HCT116 (cell line): ENCODE data around the gene SEMA5A. TPM values are rescaled to one million over a fixed set of nuclear protein-coding genes. Genes with fewer than 3 reads are reported as not detected.

Source experiments
- ATAC-seq: fragments of 200-7000 bp; cut with Tn5 transposase; 2 replicates; pipeline ENCODE4 v1.9.1; 2020; ENCODE audit warnings: mild to moderate bottlenecking, moderate library complexity
- BruUV-seq: library from RNA; stranded (reverse); fragments of 400-500 nt; replicated peaks from 2 replicates; lab custom pipeline; 2021; lab: Mats Ljungman, UMichigan
- CTCF ChIA-PET: fragments of 300-600 bp; sonication (Branson Sonifier 250); formaldehyde crosslinking; loops from one replicate; lab custom pipeline; 2021; ENCODE audit warnings: antibody characterized with exemption; lab: Charles Lee
- POLR2A ChIA-PET: fragments of 300-600, 350-600 bp; sonication (Branson Sonifier 250); formaldehyde crosslinking; loops from one replicate; lab custom pipeline; 2021; ENCODE audit warnings: antibody characterized with exemption; lab: Charles Lee
- RAD21 ChIA-PET, 2 experiments: fragments of 300-600 bp; sonication (Branson Sonifier 250); formaldehyde crosslinking; loops; one replicate each; lab custom pipeline; 2023; ENCODE audit warnings: low total read pairs in 2 of 2; ENCODE audit not compliant: uncharacterized antibody in 2 of 2, unreplicated experiment in 2 of 2, low non-redundant PET in 1 of 2; lab: Charles Lee
- DNase-seq: peaks from one replicate; pipeline ENCODE4 v3.0.0-alpha.2; 2010; ENCODE audit warnings: low read depth, low spot score
- H2AFZ ChIP-seq: fragments of 200-600 bp; shearing (Covaris generic), sonication (generic); 2 replicates; pipeline ENCODE4 v1.6.1; 2017; ENCODE audit warnings: low read depth, mixed run types, mixed read lengths, antibody characterized with exemption, low read length; ENCODE audit not compliant: poor library complexity, severe bottlenecking
- H3K27ac ChIP-seq: 2 replicates; pipeline ENCODE4 v1.5.1; 2012; ENCODE audit warnings: low read depth, low read length
- H3K27me3 ChIP-seq: fragments of 200-600 bp; sonication (generic); 2 replicates; pipeline ENCODE4 v1.6.1; 2016; ENCODE audit warnings: mixed run types, low read length, mixed read lengths; ENCODE audit not compliant: insufficient read depth
- H3K36me3 ChIP-seq, 2 experiments: fragments of 200-500 bp in 1 of 2; fragments of 200-600 bp in 1 of 2; sonication (Bioruptor generic) in 1 of 2; sonication (generic) in 1 of 2; 2 replicates each; pipeline versions ENCODE4 v1.5.1 to v1.6.1; 2014 to 2016; ENCODE audit warnings: low read length in 2 of 2, inconsistent platforms in 1 of 2, mixed read lengths in 1 of 2, mixed run types in 1 of 2; ENCODE audit not compliant: insufficient read depth in 2 of 2, control insufficient read depth in 1 of 2
- H3K4me1 ChIP-seq, 2 experiments: fragments of 200-600 bp in 1 of 2; sonication (generic) in 1 of 2; 2 replicates each; pipeline versions ENCODE4 v1.5.1 to v1.6.1; 2012 to 2017; ENCODE audit warnings: low read length in 2 of 2, inconsistent platforms in 1 of 2, mild to moderate bottlenecking in 1 of 2, mixed read lengths in 1 of 2, mixed run types in 1 of 2, moderate library complexity in 1 of 2; ENCODE audit not compliant: insufficient read depth in 2 of 2, control insufficient read depth in 1 of 2
- H3K4me2 ChIP-seq: fragments of 200-600 bp; sonication (generic); 2 replicates; pipeline ENCODE4 v1.6.1; 2017; ENCODE audit warnings: mixed run types, low read length, mixed read lengths
- H3K4me3 ChIP-seq, 2 experiments: fragments of 200-600 bp in 1 of 2; sonication (generic) in 1 of 2; replicated peaks in 1 of 2; 2 replicates each; pipeline ENCODE4 v1.5.1; 2011 to 2016; ENCODE audit warnings: low read length in 2 of 2, control low read depth in 1 of 2, low read depth in 1 of 2, mild to moderate bottlenecking in 1 of 2, mixed read lengths in 1 of 2, mixed run types in 1 of 2
- H3K79me2 ChIP-seq: fragments of 200-600 bp; sonication (generic); 2 replicates; pipeline ENCODE4 v1.6.1; 2017; ENCODE audit warnings: mild to moderate bottlenecking, mixed run types, low read length, moderate library complexity, mixed read lengths; ENCODE audit not compliant: insufficient read depth
- H3K9ac ChIP-seq: fragments of 200-600 bp; sonication (generic); 2 replicates; pipeline ENCODE4 v1.6.1; 2016; ENCODE audit warnings: low read length, mixed read lengths
- H3K9me2 ChIP-seq: fragments of 200-600 bp; sonication (generic), shearing (Covaris generic); 2 replicates; pipeline ENCODE4 v1.6.1; 2017; ENCODE audit warnings: mixed run types, mild to moderate bottlenecking, moderate library complexity; ENCODE audit not compliant: insufficient read depth
- H3K9me3 ChIP-seq, 2 experiments: fragments of 200-500 bp in 1 of 2; fragments of 200-600 bp in 1 of 2; sonication (Bioruptor generic) in 1 of 2; sonication (generic) in 1 of 2; 2 replicates each; pipeline ENCODE4 v1.6.1; 2014 to 2017; ENCODE audit warnings: low read length in 2 of 2, mixed read lengths in 2 of 2, inconsistent platforms in 1 of 2, low read depth in 1 of 2, mild to moderate bottlenecking in 1 of 2, mixed run types in 1 of 2, moderate library complexity in 1 of 2; ENCODE audit not compliant: control insufficient read depth in 1 of 2, insufficient read depth in 1 of 2
- H4K20me1 ChIP-seq: fragments of 200-600 bp; sonication (generic), shearing (Covaris generic); 2 replicates; pipeline ENCODE4 v1.6.1; 2017; ENCODE audit warnings: mixed run types, mild to moderate bottlenecking, moderate library complexity; ENCODE audit not compliant: insufficient read depth
- SP1 ChIP-seq: IDR thresholded peaks from 2 replicates; pipeline ENCODE4 v1.6.1; 2012; ENCODE audit warnings: low read depth
- TCF7L2 ChIP-seq: IDR thresholded peaks from 2 replicates; pipeline ENCODE4 v1.7.0; 2011; ENCODE audit warnings: borderline replicate concordance, inconsistent platforms; ENCODE audit not compliant: insufficient read depth, insufficient read length; ENCODE audit errors: extremely low read depth
- ZNF274 ChIP-seq: fragments of 200-500 bp; sonication (Bioruptor generic); IDR thresholded peaks from 2 replicates; pipeline ENCODE4 v1.6.1; 2014; ENCODE audit warnings: mild to moderate bottlenecking, low read depth, low read length, inconsistent platforms
- intact Hi-C: fragments of 100-400 bp; cut with micrococcal nuclease; formaldehyde crosslinking; loops from 2 replicates; pipeline ENCODE4 v1.10.0; 2022
- total RNA-seq: library from RNA; stranded (reverse); gene quantifications from one replicate; pipeline ENCODE4 v1.2.1, GENCODE V29; 2021; ENCODE audit not compliant: unreplicated experiment

Gene SEMA5A
- total RNA-seq, 1 experiment from 2014 or later = 0.02 TPM

GRCh38 chr5:9543311-9543920 is 2.5 kb downstream of the SEMA5A start:
- Histone ChIP-seq H3K36me3 (no peaks in the 10 kb centered on the region), H3K9me3 (no peaks in the 10 kb centered on the region), H3K4me1 (no peaks in the 10 kb centered on the region), H2AFZ (no peak overlapping the region), H3K27ac (no peak overlapping the region), H3K27me3 (no peaks in the 10 kb centered on the region), H3K79me2 (no peaks in the 10 kb centered on the region), H3K9ac (no peak overlapping the region), H4K20me1 (no peaks in the 10 kb centered on the region), H3K4me3 (no peak overlapping the region), H3K4me2 (no peak overlapping the region), H3K9me2 (no peaks in the 10 kb centered on the region)
- intact Hi-C loops = no loop called here
- POLR2A ChIA-PET = no interaction called here
- DNase-seq (no peak), ATAC-seq (no peak)
- RAD21 ChIA-PET = interaction anchor here in 1 of 2 experiments (0.7 kb wide), 1 partner anchor 39 kb away, joined by 3 read pairs; no protein-coding TSS in a partner anchor
- CTCF ChIA-PET = no interaction called here
- no TSS peak for BruUV-seq
- no peak for TF ChIP-seq TCF7L2

DNA sequence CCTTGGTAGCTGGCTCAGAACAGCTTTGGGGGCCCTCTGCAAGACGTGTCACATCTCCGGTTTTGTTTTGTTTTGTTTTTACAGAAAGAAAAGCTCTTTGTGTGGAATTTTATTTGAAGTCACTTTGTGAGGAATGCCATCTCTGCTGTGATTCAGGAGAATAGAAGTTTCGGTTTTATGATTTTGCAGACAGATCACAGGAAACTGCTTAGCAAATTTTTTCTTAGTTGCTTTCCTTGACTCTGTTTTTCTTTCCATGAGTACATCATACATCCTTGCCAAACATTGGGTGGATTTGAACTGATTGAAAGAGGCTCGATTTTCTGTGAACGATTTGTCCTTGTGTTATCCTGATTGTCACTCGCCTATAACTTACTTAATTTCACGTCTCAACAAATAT is 5.1 kb downstream of the SEMA5A start:
- BruUV-seq = no TSS peak
- no peaks in the 10 kb centered on the region for H3K9me3 ChIP-seq
- DNase-seq (no peak), ATAC-seq (no peak)
- H3K27ac ChIP-seq = no peak overlapping the region
- intact Hi-C loops = no loop called here
- no peak overlapping the region for H3K4me3 ChIP-seq
- no peaks in the 10 kb centered on the region for H4K20me1 ChIP-seq
- H2AFZ ChIP-seq = no peak overlapping the region
- H3K4me1 ChIP-seq = no peaks in the 10 kb centered on the region
- no peaks in the 10 kb centered on the region for H3K9me2 ChIP-seq
- H3K9ac ChIP-seq = no peak overlapping the region
- no peaks in the 10 kb centered on the region for H3K27me3 ChIP-seq
- ChIA-PET RAD21 (no interaction called here), CTCF (no interaction called here), POLR2A (no interaction called here)
- H3K79me2 ChIP-seq = no peaks in the 10 kb centered on the region
- H3K4me2 ChIP-seq = no peak overlapping the region
- H3K36me3 ChIP-seq = no peaks in the 10 kb centered on the region
- no peak for TF ChIP-seq TCF7L2
- no peak for TF ChIP-seq ZNF274
- no peak for TF ChIP-seq SP1
